Neural crest cell (in vitro differentiated cells): ENCODE data around the gene PPP4R1. TPM values are rescaled to one million over a fixed set of nuclear protein-coding genes. Genes with fewer than 3 reads are reported as not detected.
A peak's percentile ranks its signal among the peaks of the same experiment; 100 is the strongest.

Experiments
- DNase-seq: peaks from one replicate; pipeline ENCODE4 v3.0.0; 2021; ENCODE audit warnings: low read depth, mixed read lengths, low spot score
- H3K27ac Mint-ChIP-seq: one replicate; pipeline ENCODE4 v1.8.0; 2021; ENCODE audit warnings: mild to moderate bottlenecking, mixed read lengths; ENCODE audit not compliant: unreplicated experiment
- H3K27me3 Mint-ChIP-seq: 2 replicates; pipeline ENCODE4 v1.8.0; 2021; ENCODE audit warnings: low read depth, mild to moderate bottlenecking, mixed read lengths
- H3K36me3 Mint-ChIP-seq: 2 replicates; pipeline ENCODE4 v1.8.0; 2021; ENCODE audit warnings: low read depth, mild to moderate bottlenecking, mixed read lengths
- H3K4me1 Mint-ChIP-seq: 2 replicates; pipeline ENCODE4 v1.8.0; 2021; ENCODE audit warnings: mixed read lengths
- H3K4me3 Mint-ChIP-seq: one replicate; pipeline ENCODE4 v1.8.0; 2021; ENCODE audit warnings: mild to moderate bottlenecking, mixed read lengths
- H3K9me3 Mint-ChIP-seq: 2 replicates; pipeline ENCODE4 v1.8.0; 2021; ENCODE audit warnings: mixed read lengths
- CTCF ChIP-seq: fragments of 200-600 bp; sonication (generic); conservative IDR thresholded peaks from 2 replicates; pipeline ENCODE4 v1.5.0; 2021; ENCODE audit warnings: antibody characterized with exemption, mild to moderate bottlenecking
- total RNA-seq: library from RNA; stranded (reverse); gene quantifications from 2 replicates; pipeline ENCODE4 v1.2.1, GENCODE V29; 2021

PPP4R1 gene
- total RNA-seq, 1 donor from 2014 or later, result 138 TPM

GRCh38 chr18:9559253-9559652 lies 55.1 kb downstream of the PPP4R1 start:
- Mint-ChIP-seq H3K4me3 (no peak overlapping the region), H3K27me3 (no peaks in the 10 kb centered on the region), H3K27ac (no peak overlapping the region), H3K4me1 (no peaks in the 10 kb centered on the region), H3K36me3 (peaks cover 33% of the 10 kb centered on the region), H3K9me3 (no peaks in the 10 kb centered on the region)
- no peak for TF ChIP-seq CTCF
- DNase-seq, result no peak

GRCh38 chr18:9558387-9559064 lies 55.8 kb downstream of the PPP4R1 start:
- Mint-ChIP-seq H3K36me3 (peaks cover 39% of the 10 kb centered on the region), H3K27me3 (no peaks in the 10 kb centered on the region), H3K27ac (peak overlapping the region; percentile 85), H3K4me3 (no peak overlapping the region), H3K9me3 (no peaks in the 10 kb centered on the region), H3K4me1 (no peaks in the 10 kb centered on the region)
- no peak for TF ChIP-seq CTCF
- no peak for DNase-seq

GRCh38 chr18:9557250-9557943 lies 57.0 kb downstream of the PPP4R1 start:
- no peak overlapping the region for H3K4me3 Mint-ChIP-seq
- H3K36me3 Mint-ChIP-seq, result peaks cover 44% of the 10 kb centered on the region
- no peak overlapping the region for H3K27ac Mint-ChIP-seq
- no peaks in the 10 kb centered on the region for H3K4me1 Mint-ChIP-seq
- no peak for DNase-seq
- no peak for TF ChIP-seq CTCF
- H3K9me3 Mint-ChIP-seq, result no peaks in the 10 kb centered on the region
- no peaks in the 10 kb centered on the region for H3K27me3 Mint-ChIP-seq

GRCh38 chr18:9552616-9553015 lies 61.7 kb downstream of the PPP4R1 start:
- Mint-ChIP-seq H3K4me1 (no peaks in the 10 kb centered on the region), H3K27ac (no peak overlapping the region), H3K36me3 (peaks cover 53% of the 10 kb centered on the region)

GRCh38 chr18:9552191-9552590 lies 62.2 kb downstream of the PPP4R1 start:
- H3K4me1 Mint-ChIP-seq, result no peaks in the 10 kb centered on the region

More at GRCh38 chr18:9552616-9553015, 61.7 kb downstream of the PPP4R1 start:
- no peaks in the 10 kb centered on the region for H3K9me3 Mint-ChIP-seq
- no peaks in the 10 kb centered on the region for H3K27me3 Mint-ChIP-seq
- TF ChIP-seq CTCF, result no peak
- no peak overlapping the region for H3K4me3 Mint-ChIP-seq
- DNase-seq, result no peak

More at GRCh38 chr18:9552191-9552590, 62.2 kb downstream of the PPP4R1 start:
- Mint-ChIP-seq H3K27ac (no peak overlapping the region), H3K36me3 (peaks cover 54% of the 10 kb centered on the region), H3K4me3 (no peak overlapping the region), H3K27me3 (no peaks in the 10 kb centered on the region), H3K9me3 (no peaks in the 10 kb centered on the region)
- TF ChIP-seq CTCF, result no peak
- no peak for DNase-seq
